ENCODE results near the gene CACNA1D.
A peak's percentile ranks its signal among the peaks of the same experiment; 100 is the strongest.

GRCh38 chr3:53545310-53545995, 51.0 kb downstream of the CACNA1D start:
- TF ChIP-seq TARDBP (IDR thresholded peaks at IDR 0.05) (no peak), BHLHE40 (IDR thresholded peaks at IDR 0.05; ENCODE audit: borderline replicate concordance) (no peak), FOXM1 (IDR thresholded peaks at IDR 0.05; ENCODE audit: borderline replicate concordance) (no peak), SP1 (IDR thresholded peaks at IDR 0.05) (no peak), FOXA1 (IDR thresholded peaks at IDR 0.05) (no peak), HDGF (IDR thresholded peaks at IDR 0.05; ENCODE audit: borderline replicate concordance) (no peak), FOXK2 (IDR thresholded peaks at IDR 0.05) (no peak), NFRKB (IDR thresholded peaks at IDR 0.05) (no peak), ELF4 (IDR thresholded peaks at IDR 0.05) (no peak), SUZ12 (IDR thresholded peaks at IDR 0.05) (no peak)
- TF ChIP-seq, protein P1, sequence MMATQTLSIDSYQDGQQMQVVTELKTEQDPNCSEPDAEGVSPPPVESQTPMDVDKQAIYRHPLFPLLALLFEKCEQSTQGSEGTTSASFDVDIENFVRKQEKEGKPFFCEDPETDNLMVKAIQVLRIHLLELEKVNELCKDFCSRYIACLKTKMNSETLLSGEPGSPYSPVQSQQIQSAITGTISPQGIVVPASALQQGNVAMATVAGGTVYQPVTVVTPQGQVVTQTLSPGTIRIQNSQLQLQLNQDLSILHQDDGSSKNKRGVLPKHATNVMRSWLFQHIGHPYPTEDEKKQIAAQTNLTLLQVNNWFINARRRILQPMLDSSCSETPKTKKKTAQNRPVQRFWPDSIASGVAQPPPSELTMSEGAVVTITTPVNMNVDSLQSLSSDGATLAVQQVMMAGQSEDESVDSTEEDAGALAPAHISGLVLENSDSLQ (IDR thresholded peaks at IDR 0.05) = peak; percentile 63

Data from HEK293T (cell line).